Ascending aorta (tissue), 2 donors: ENCODE results near the gene CXCR4. TPM values are rescaled to one million over a fixed set of nuclear protein-coding genes. Genes with fewer than 3 reads are reported as not detected.

ENCODE experiments used
- DNase-seq, 2 donors: peaks; one replicate each; pipeline ENCODE4 v3.0.0-alpha.2; 2019; ENCODE audit warnings: low spot score in 2 of 2
- H3K27ac ChIP-seq, 2 donors: fragments of 200-600 bp; sonication (generic); one replicate each; pipeline ENCODE4 v1.5.1; 2016 to 2017; ENCODE audit warnings: mild to moderate bottlenecking in 1 of 2
- H3K27me3 ChIP-seq: fragments of 200-600 bp; sonication (generic); one replicate; pipeline ENCODE4 v1.5.1; 2017
- H3K36me3 ChIP-seq, 2 donors: fragments of 200-600 bp; sonication (generic); one replicate each; pipeline ENCODE4 v1.5.1; 2016
- H3K4me1 ChIP-seq, 2 donors: fragments of 200-600 bp; sonication (generic); one replicate each; pipeline ENCODE4 v1.5.1; 2016 to 2017; ENCODE audit warnings: mild to moderate bottlenecking in 1 of 2
- H3K4me3 ChIP-seq, 2 donors: fragments of 200-600 bp; sonication (generic); one replicate each; pipeline ENCODE4 v1.5.1; 2016 to 2017; ENCODE audit warnings: mild to moderate bottlenecking in 1 of 2
- H3K9me3 ChIP-seq, 2 donors: fragments of 200-600 bp; sonication (generic); one replicate each; pipeline ENCODE4 v1.5.1; 2016
- CTCF ChIP-seq, 3 experiments: fragments of 200-600 bp in 2 of 3; fragments of 450-650 bp in 1 of 3; sonication (generic) in 2 of 3; IDR thresholded peaks; one replicate each; pipeline ENCODE4 v1.5.1; 2016 to 2019; ENCODE audit warnings: antibody characterized with exemption in 3 of 3, mild to moderate bottlenecking in 1 of 3, moderate library complexity in 1 of 3
- intact Hi-C: fragments of 100-400 bp; cut with DNase I; formaldehyde crosslinking; loops from one replicate; pipeline ENCODE4 v1.15.1; 2023
- total RNA-seq: library from RNA; depleted of rRNA; stranded (reverse); fragments of >200 nt; gene quantifications from one replicate; pipeline ENCODE4 v1.1.0, GENCODE V29; 2016

Gene CXCR4
- total RNA-seq, 1 donor from 2014 or later: 15.5 TPM

GRCh38 chr2:136139631-136140030 lies 21.7 kb upstream of the CXCR4 start:
- no peak overlapping the region for H3K4me3 ChIP-seq
- H3K27ac ChIP-seq: no peak overlapping the region
- DNase-seq: no peak
- H3K36me3 ChIP-seq: no peaks in the 10 kb centered on the region
- TF ChIP-seq CTCF (IDR thresholded peaks at IDR 0.05): no peak
- intact Hi-C loops: no loop called here
- H3K27me3 ChIP-seq: no peaks in the 10 kb centered on the region
- H3K4me1 ChIP-seq: no peaks in the 10 kb centered on the region
- H3K9me3 ChIP-seq: no peaks in the 10 kb centered on the region

GRCh38 chr2:136137982-136138381 lies 20.0 kb upstream of the CXCR4 start:
- intact Hi-C loops: no loop called here
- Histone ChIP-seq H3K4me1 (no peaks in the 10 kb centered on the region), H3K27me3 (no peaks in the 10 kb centered on the region), H3K36me3 (no peaks in the 10 kb centered on the region), H3K27ac (no peak overlapping the region), H3K4me3 (no peak overlapping the region), H3K9me3 (no peaks in the 10 kb centered on the region)
- no peak for DNase-seq
- no peak for TF ChIP-seq CTCF (IDR thresholded peaks at IDR 0.05)

GRCh38 chr2:136136931-136137330 lies 19.0 kb upstream of the CXCR4 start:
- no peaks in the 10 kb centered on the region for H3K9me3 ChIP-seq
- no peak for TF ChIP-seq CTCF (IDR thresholded peaks at IDR 0.05)
- no peak overlapping the region for H3K27ac ChIP-seq
- no peak for DNase-seq
- no peaks in the 10 kb centered on the region for H3K27me3 ChIP-seq
- H3K36me3 ChIP-seq: no peaks in the 10 kb centered on the region
- intact Hi-C loops: no loop called here
- no peak overlapping the region for H3K4me3 ChIP-seq
- no peaks in the 10 kb centered on the region for H3K4me1 ChIP-seq

- peak overlapping the region in 1 of 2 donors; percentile 48 for H3K27ac ChIP-seq
- H3K4me3 ChIP-seq: no peak overlapping the region
- intact Hi-C loops: no loop called here
- DNase-seq: peak in 1 of 2 donors; percentile 71
- H3K36me3 ChIP-seq: no peaks in the 10 kb centered on the region
- TF ChIP-seq CTCF (IDR thresholded peaks at IDR 0.05): no peak
- H3K27me3 ChIP-seq: no peaks in the 10 kb centered on the region
- no peaks in the 10 kb centered on the region for H3K9me3 ChIP-seq
- no peaks in the 10 kb centered on the region for H3K4me1 ChIP-seq
These were observed 18.3 kb upstream of the CXCR4 start for GRCh38 chr2:136135921-136136906.

- no peak for TF ChIP-seq CTCF (IDR thresholded peaks at IDR 0.05)
- H3K4me3 ChIP-seq: no peak overlapping the region
These were observed 17.5 kb upstream of the CXCR4 start for GRCh38 chr2:136135462-136135861.

More at GRCh38 chr2:136135462-136135861, 17.5 kb upstream of the CXCR4 start:
- Histone ChIP-seq H3K27me3 (no peaks in the 10 kb centered on the region), H3K4me1 (no peaks in the 10 kb centered on the region), H3K9me3 (no peaks in the 10 kb centered on the region), H3K36me3 (no peaks in the 10 kb centered on the region), H3K27ac (peak overlapping the region in 1 of 2 donors; percentile 48)
- no peak for DNase-seq
- intact Hi-C loops: no loop called here
